Endothelial cell (in vitro differentiated cells): ENCODE data around the gene GGT1. TPM values are rescaled to one million over a fixed set of nuclear protein-coding genes. Genes with fewer than 3 reads are reported as not detected.
"Not testable (repeated sequence)": the region's sequence is repeated elsewhere in the genome, so short reads cannot be mapped to it uniquely, and the experiment has no call there.

Experiments
- DNase-seq: peaks from one replicate; pipeline ENCODE4 v3.0.0; 2021; ENCODE audit warnings: low spot score
- H3K27ac Mint-ChIP-seq: one replicate; pipeline ENCODE4 v1.8.0; 2021; ENCODE audit warnings: mixed read lengths, inconsistent platforms; ENCODE audit not compliant: unreplicated experiment
- H3K27me3 Mint-ChIP-seq: one replicate; pipeline ENCODE4 v1.8.0; 2021; ENCODE audit warnings: mild to moderate bottlenecking, moderate library complexity, mixed read lengths, inconsistent platforms; ENCODE audit not compliant: unreplicated experiment
- H3K36me3 Mint-ChIP-seq: one replicate; pipeline ENCODE4 v1.8.0; 2021; ENCODE audit warnings: mild to moderate bottlenecking, low read depth, mixed read lengths, inconsistent platforms; ENCODE audit not compliant: unreplicated experiment
- H3K4me1 Mint-ChIP-seq: one replicate; pipeline ENCODE4 v1.8.0; 2021; ENCODE audit warnings: mild to moderate bottlenecking, mixed read lengths, inconsistent platforms; ENCODE audit not compliant: unreplicated experiment
- H3K4me3 Mint-ChIP-seq: one replicate; pipeline ENCODE4 v1.8.0; 2021; ENCODE audit warnings: mild to moderate bottlenecking, mixed read lengths, inconsistent platforms; ENCODE audit not compliant: unreplicated experiment
- H3K9me3 Mint-ChIP-seq: one replicate; pipeline ENCODE4 v1.8.0; 2021; ENCODE audit warnings: mixed read lengths, inconsistent platforms; ENCODE audit not compliant: unreplicated experiment
- total RNA-seq: library from RNA; stranded (reverse); fragmentation: NEBNext Ultra II Directional; extraction: Animal tissue kit (Norgen Biotek cat#: 25700); gene quantifications from one replicate; pipeline ENCODE4 v1.2.1, GENCODE V29; 2021; ENCODE audit not compliant: unreplicated experiment

The GGT1 gene
- total RNA-seq, 1 donor from 2014 or later: 4.6 TPM

GRCh38 chr22:24645408-24646399 is 42.7 kb downstream of the GGT1 start:
- not testable (repeated sequence) for H3K4me1 Mint-ChIP-seq, H3K36me3 Mint-ChIP-seq, H3K4me3 Mint-ChIP-seq, H3K27ac Mint-ChIP-seq, H3K9me3 Mint-ChIP-seq, DNase-seq, H3K27me3 Mint-ChIP-seq

GRCh38 chr22:24646756-24647155 is 43.8 kb downstream of the GGT1 start:
- not testable (repeated sequence) for H3K27ac Mint-ChIP-seq

GRCh38 chr22:24649371-24649770 is 46.4 kb downstream of the GGT1 start:
- not testable (repeated sequence) for H3K4me1 Mint-ChIP-seq, DNase-seq, H3K27me3 Mint-ChIP-seq, H3K4me3 Mint-ChIP-seq, H3K36me3 Mint-ChIP-seq, H3K27ac Mint-ChIP-seq, H3K9me3 Mint-ChIP-seq

More at GRCh38 chr22:24646756-24647155, 43.8 kb downstream of the GGT1 start:
- H3K4me1 Mint-ChIP-seq, H3K4me3 Mint-ChIP-seq, H3K36me3 Mint-ChIP-seq, H3K27me3 Mint-ChIP-seq, DNase-seq, H3K9me3 Mint-ChIP-seq: not testable (repeated sequence)

GRCh38 chr22:24650884-24651283 is 47.9 kb downstream of the GGT1 start:
- H3K36me3 Mint-ChIP-seq, H3K27ac Mint-ChIP-seq, H3K27me3 Mint-ChIP-seq, H3K4me1 Mint-ChIP-seq, H3K4me3 Mint-ChIP-seq, H3K9me3 Mint-ChIP-seq: not testable (repeated sequence)
- DNase-seq: peak; percentile 82

GRCh38 chr22:24665395-24665794 is 62.4 kb downstream of the GGT1 start:
- H3K9me3 Mint-ChIP-seq, DNase-seq, H3K36me3 Mint-ChIP-seq, H3K27me3 Mint-ChIP-seq, H3K4me3 Mint-ChIP-seq, H3K4me1 Mint-ChIP-seq, H3K27ac Mint-ChIP-seq: not testable (repeated sequence)

- H3K9me3 Mint-ChIP-seq, H3K4me3 Mint-ChIP-seq, DNase-seq, H3K36me3 Mint-ChIP-seq, H3K27ac Mint-ChIP-seq, H3K27me3 Mint-ChIP-seq, H3K4me1 Mint-ChIP-seq: not testable (repeated sequence)
Observed at GRCh38 chr22:24667904-24668303, 64.9 kb downstream of the GGT1 start.

- H3K36me3 Mint-ChIP-seq, H3K4me1 Mint-ChIP-seq, H3K4me3 Mint-ChIP-seq, H3K27ac Mint-ChIP-seq, DNase-seq, H3K9me3 Mint-ChIP-seq, H3K27me3 Mint-ChIP-seq: not testable (repeated sequence)
Observed at GRCh38 chr22:24672532-24672931, 69.5 kb downstream of the GGT1 start.

Other genes with a start within 250 kb of the GGT1 start
- 18.5 TPM for gene ADORA2A, start 175.6 kb upstream of the GGT1 start, total RNA-seq
- 0.13 TPM for gene UPB1, start 107.9 kb upstream of the GGT1 start, total RNA-seq
- gene GUCD1, start 48.1 kb upstream of the GGT1 start, total RNA-seq: 83.8 TPM
- gene SNRPD3, start 47.2 kb upstream of the GGT1 start, total RNA-seq: 103 TPM
- gene LRRC75B, start 10.1 kb upstream of the GGT1 start, total RNA-seq: 26.9 TPM
- gene PIWIL3, start 171.5 kb downstream of the GGT1 start, total RNA-seq: not detected
- 2.4 TPM for gene SGSM1, start 203.0 kb downstream of the GGT1 start, total RNA-seq